Choroid plexus epithelial cell (primary cell): Measurements from ENCODE around the gene GPT2.

ENCODE experiments used
- DNase-seq: peaks from one replicate; pipeline ENCODE4 v3.0.0-alpha.2; 2010; ENCODE audit warnings: low read depth
- H3K4me3 ChIP-seq: 2 replicates; pipeline ENCODE4 v1.5.1; 2011; ENCODE audit warnings: low read depth, mild to moderate bottlenecking, control low read depth, low read length, moderate library complexity
- TF ChIP-seq, protein P1 (sequence below): conservative IDR thresholded peaks from 2 replicates; pipeline ENCODE4 v1.5.1; 2011; ENCODE audit warnings: low read depth, mild to moderate bottlenecking, control low read depth, inconsistent platforms, low read length, moderate library complexity

GPT2 gene

DNA sequence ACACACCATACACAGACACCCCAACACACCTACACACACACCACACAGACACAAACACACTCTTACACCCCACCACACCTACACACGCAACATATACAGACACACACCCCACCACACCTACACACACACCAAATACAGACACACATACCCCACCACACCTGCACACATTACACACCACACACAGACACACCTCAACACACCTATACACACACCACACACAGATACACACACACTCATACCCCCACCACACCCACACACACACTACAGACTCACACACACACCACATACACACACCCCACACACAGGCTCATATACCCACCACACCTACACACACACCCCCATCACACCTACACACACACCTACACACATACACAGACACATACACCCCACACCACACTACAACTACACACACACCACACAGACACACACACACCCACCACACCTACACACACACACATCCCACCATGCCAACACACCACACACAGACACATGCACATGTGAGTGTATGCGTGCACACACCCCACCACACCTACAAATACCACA lies 31.4 kb downstream of the GPT2 start:
- DNase-seq: no peak
- TF ChIP-seq, protein P1, sequence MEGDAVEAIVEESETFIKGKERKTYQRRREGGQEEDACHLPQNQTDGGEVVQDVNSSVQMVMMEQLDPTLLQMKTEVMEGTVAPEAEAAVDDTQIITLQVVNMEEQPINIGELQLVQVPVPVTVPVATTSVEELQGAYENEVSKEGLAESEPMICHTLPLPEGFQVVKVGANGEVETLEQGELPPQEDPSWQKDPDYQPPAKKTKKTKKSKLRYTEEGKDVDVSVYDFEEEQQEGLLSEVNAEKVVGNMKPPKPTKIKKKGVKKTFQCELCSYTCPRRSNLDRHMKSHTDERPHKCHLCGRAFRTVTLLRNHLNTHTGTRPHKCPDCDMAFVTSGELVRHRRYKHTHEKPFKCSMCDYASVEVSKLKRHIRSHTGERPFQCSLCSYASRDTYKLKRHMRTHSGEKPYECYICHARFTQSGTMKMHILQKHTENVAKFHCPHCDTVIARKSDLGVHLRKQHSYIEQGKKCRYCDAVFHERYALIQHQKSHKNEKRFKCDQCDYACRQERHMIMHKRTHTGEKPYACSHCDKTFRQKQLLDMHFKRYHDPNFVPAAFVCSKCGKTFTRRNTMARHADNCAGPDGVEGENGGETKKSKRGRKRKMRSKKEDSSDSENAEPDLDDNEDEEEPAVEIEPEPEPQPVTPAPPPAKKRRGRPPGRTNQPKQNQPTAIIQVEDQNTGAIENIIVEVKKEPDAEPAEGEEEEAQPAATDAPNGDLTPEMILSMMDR: no peak
- no peak overlapping the region for H3K4me3 ChIP-seq

DNA sequence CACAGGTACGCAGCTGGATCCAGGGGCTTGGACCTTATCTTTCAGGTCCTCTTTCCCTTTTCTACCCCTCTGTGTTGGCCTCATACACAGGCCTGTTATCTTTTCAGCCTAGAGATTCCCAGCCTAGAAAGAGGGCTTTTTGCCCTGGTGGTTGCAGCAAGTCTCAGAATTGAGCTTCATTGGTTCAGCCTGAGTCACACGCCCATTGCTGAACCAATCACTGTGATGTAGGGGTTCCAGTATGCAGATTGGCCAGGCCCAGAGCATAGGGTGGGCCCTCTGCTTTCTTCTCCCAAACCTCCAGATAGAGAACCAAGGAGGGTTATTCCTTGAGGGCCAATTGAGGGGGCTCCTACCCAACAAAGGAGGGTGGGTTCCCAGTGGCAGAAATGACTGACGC lies 32.8 kb downstream of the GPT2 start:
- DNase-seq: peak; percentile 20
- TF ChIP-seq, protein P1: no peak
- no peak overlapping the region for H3K4me3 ChIP-seq

DNA sequence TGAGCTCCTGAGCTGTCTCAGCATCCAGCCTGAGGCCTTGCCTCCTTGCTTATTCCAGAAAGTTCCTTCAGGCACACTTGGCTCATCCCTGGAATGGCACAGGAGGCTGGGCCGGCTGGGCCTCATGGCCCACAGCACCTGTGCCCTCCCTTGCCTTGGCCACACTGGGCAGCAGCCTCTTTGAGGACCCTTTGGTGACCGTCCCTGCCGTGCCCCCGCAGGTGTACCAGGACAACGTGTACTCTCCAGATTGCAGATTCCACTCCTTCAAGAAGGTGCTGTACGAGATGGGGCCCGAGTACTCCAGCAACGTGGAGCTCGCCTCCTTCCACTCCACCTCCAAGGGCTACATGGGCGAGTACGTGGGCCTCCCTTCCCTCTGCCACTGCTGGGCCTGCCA lies 34.2 kb downstream of the GPT2 start:
- H3K4me3 ChIP-seq: no peak overlapping the region
- TF ChIP-seq, protein P1: no peak
- DNase-seq: no peak

DNA sequence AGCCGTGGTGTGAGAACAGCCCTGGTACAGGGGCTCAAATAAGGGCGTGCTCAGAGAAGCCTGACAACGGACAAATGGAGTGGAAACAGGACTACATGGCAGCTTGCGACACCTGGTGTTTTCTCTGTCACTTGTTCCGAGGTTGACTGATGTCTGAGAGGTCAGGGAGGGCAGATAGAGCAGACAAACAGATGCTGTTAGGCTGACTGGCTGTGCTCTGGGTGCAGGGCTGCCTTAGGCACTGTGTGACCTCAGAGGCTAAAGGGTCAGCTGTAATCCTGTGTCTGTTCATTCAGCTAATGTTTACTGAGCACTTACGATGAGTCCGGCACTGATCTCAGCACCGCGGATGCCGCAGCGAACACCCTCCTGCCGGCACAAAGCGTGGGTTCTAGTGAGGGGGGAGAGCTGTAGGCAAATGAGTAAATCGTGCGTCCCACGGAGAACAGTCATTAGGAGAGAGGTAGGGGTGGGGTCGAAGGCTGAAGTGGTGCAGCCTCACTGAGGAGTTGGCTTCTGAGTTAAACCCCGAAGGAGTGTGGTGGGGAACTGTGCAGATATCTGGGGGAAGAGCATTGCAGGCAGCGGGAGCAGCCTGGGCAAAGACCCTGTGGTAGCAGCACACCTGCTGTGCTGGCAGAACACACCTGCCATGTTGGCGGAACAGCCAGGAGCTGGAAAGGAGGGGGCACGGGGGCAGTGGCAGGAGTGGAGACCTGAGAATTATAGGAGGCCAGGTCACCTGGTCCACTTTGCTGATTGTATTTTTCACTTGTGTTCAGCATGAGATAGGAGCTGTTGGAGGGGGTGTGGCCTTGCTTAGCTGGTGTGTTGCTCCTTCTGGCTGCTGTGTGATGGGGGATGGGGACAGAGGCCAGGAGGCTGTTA lies 35.0 kb downstream of the GPT2 start:
- DNase-seq: no peak
- H3K4me3 ChIP-seq: no peak overlapping the region
- TF ChIP-seq, protein P1: no peak

DNA sequence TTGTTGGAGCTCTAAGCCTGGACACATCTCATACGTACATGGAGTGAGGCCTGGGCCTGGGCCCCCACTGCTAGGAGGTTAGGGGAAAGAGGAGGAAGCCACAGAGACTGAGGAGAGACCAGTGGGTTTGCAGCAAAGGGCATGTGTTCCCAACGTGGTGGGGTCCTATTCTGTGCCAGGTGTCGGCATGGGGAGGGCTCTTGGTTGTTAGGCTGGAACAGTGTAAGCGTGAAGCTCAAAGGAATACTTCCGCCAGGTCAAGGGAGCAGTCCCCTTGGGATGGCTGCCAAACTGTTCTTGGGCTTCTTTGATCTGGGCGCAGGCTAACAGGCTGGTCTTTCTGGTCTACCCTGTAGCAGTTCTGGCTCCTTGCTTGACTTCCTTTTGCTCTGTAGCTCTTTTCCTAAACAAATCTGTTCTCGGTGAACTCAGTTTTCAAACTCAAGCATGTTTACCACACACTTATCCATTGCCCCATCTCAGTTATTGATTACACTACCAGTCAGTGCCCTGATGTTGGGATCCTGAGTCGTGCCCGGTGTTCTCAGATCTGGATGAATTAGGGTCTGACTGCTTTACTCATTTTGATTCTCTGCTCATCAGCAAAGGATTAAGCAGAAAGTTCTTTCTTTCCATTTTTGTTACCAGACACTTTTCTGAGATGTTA lies 36.4 kb downstream of the GPT2 start:
- DNase-seq: no peak
- TF ChIP-seq, protein P1: no peak
- no peak overlapping the region for H3K4me3 ChIP-seq

DNA sequence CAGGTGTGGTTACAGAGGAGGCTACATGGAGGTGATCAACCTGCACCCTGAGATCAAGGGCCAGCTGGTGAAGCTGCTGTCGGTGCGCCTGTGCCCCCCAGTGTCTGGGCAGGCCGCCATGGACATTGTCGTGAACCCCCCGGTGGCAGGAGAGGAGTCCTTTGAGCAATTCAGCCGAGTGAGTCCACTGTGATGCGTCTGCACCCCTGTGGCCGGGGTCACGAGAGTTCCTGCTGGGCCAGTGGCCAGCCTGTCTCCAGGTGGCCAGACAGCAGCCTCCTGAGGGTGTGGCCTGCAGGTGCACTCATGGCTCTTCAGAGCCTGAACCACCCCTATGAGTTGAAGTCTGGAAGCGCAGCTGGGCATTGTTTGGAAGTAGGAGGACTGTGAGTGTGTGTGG lies 38.1 kb downstream of the GPT2 start:
- TF ChIP-seq, protein P1: no peak
- DNase-seq: no peak
- H3K4me3 ChIP-seq: no peak overlapping the region
